ENCODE data around the gene BCL2.

GRCh38 chr18:63106727-63107126 lies 212.8 kb downstream of the BCL2 start:
- TF ChIP-seq FOXM1 (IDR thresholded peaks at IDR 0.05; ENCODE audit: borderline replicate concordance, low read depth): no peak
- TF ChIP-seq EGR1 (IDR thresholded peaks at IDR 0.05): no peak
- TF ChIP-seq EP300 (IDR thresholded peaks at IDR 0.05; ENCODE audit: borderline replicate concordance): no peak
- TF ChIP-seq USF1 (IDR thresholded peaks at IDR 0.05): no peak
- no peak for TF ChIP-seq CREB1 (IDR thresholded peaks at IDR 0.05; ENCODE audit: low read depth)
- no peak for TF ChIP-seq ZBTB7A (IDR thresholded peaks at IDR 0.05; ENCODE audit: low read depth)

Measured in Ishikawa (cell line).